SK-N-MC (cell line): ENCODE data around the gene CAMKMT.

Experiments used
- DNase-seq: peaks from one replicate; pipeline ENCODE4 v3.0.0-alpha.2; 2011; ENCODE audit warnings: low read depth, low spot score
- H3K27ac ChIP-seq: fragments of 200-600 bp; sonication (generic); 2 replicates; pipeline ENCODE4 v1.5.1; 2016; ENCODE audit warnings: mixed run types
- H3K36me3 ChIP-seq: fragments of 200-600 bp; sonication (generic); 2 replicates; pipeline ENCODE4 v1.6.1; 2017; ENCODE audit warnings: antibody characterized with exemption, low read length, mixed read lengths; ENCODE audit not compliant: insufficient read depth
- H3K4me3 ChIP-seq: fragments of 200-600 bp; sonication (generic); 2 replicates; pipeline ENCODE4 v1.5.1; 2016
- H3K9ac ChIP-seq: fragments of 200-600 bp; sonication (generic); 2 replicates; pipeline ENCODE4 v1.8.0; 2017; ENCODE audit warnings: mixed run types, mixed read lengths; ENCODE audit not compliant: insufficient read length
- H3K9me3 ChIP-seq: fragments of 200-600 bp; sonication (generic); 2 replicates; pipeline ENCODE4 v1.6.1; 2017; ENCODE audit warnings: low read depth, mild to moderate bottlenecking, antibody characterized with exemption, low read length, moderate library complexity, mixed read lengths
- EZH2 ChIP-seq: fragments of 200-600 bp; sonication (generic); IDR thresholded peaks from one replicate; pipeline ENCODE4 v1.6.1; 2017; ENCODE audit warnings: antibody characterized with exemption
- FOXP2 ChIP-seq: optimal IDR thresholded peaks from 2 replicates; pipeline ENCODE3; 2011; ENCODE audit warnings: mild to moderate bottlenecking, moderate library complexity; ENCODE audit not compliant: insufficient read depth; ENCODE audit errors: extremely low read length, control extremely low read depth
- POLR2AphosphoS5 ChIP-seq: IDR thresholded peaks from 2 replicates; pipeline ENCODE4 v1.6.1; 2012; ENCODE audit warnings: mild to moderate bottlenecking, low read depth, low read length, borderline replicate concordance

Gene CAMKMT

GRCh38 chr2:44771522-44771921, 409.8 kb downstream of the CAMKMT start:
- Histone ChIP-seq H3K36me3 (no peaks in the 10 kb centered on the region), H3K9me3 (no peaks in the 10 kb centered on the region), H3K4me3 (no peak overlapping the region), H3K27ac (no peak overlapping the region), H3K9ac (no peak overlapping the region)
- TF ChIP-seq POLR2AphosphoS5: no peak
- no peak for TF ChIP-seq EZH2
- no peak for TF ChIP-seq FOXP2
- DNase-seq: no peak

GRCh38 chr2:44772131-44772530, 410.4 kb downstream of the CAMKMT start:
- Histone ChIP-seq H3K27ac (no peak overlapping the region), H3K36me3 (no peaks in the 10 kb centered on the region), H3K9me3 (no peaks in the 10 kb centered on the region), H3K4me3 (no peak overlapping the region), H3K9ac (no peak overlapping the region)
- DNase-seq: no peak
- TF ChIP-seq POLR2AphosphoS5 (no peak), EZH2 (no peak), FOXP2 (no peak)

GRCh38 chr2:44772669-44773378, 411.1 kb downstream of the CAMKMT start:
- Histone ChIP-seq H3K27ac (no peak overlapping the region), H3K9ac (no peak overlapping the region), H3K4me3 (no peak overlapping the region), H3K36me3 (no peaks in the 10 kb centered on the region), H3K9me3 (no peaks in the 10 kb centered on the region)
- no peak for DNase-seq
- no peak for TF ChIP-seq POLR2AphosphoS5
- TF ChIP-seq FOXP2: no peak
- TF ChIP-seq EZH2: no peak

- H3K27ac ChIP-seq: no peak overlapping the region
- no peaks in the 10 kb centered on the region for H3K36me3 ChIP-seq
- H3K4me3 ChIP-seq: no peak overlapping the region
- H3K9ac ChIP-seq: no peak overlapping the region
- TF ChIP-seq POLR2AphosphoS5: no peak
- no peak for DNase-seq
- H3K9me3 ChIP-seq: no peaks in the 10 kb centered on the region
Observed at GRCh38 chr2:44774826-44775492, 413.2 kb downstream of the CAMKMT start.

- peak overlapping the region; percentile 62 for H3K4me3 ChIP-seq
- no peak for DNase-seq
Observed at GRCh38 chr2:44777036-44777435, 415.3 kb downstream of the CAMKMT start.

DNA sequence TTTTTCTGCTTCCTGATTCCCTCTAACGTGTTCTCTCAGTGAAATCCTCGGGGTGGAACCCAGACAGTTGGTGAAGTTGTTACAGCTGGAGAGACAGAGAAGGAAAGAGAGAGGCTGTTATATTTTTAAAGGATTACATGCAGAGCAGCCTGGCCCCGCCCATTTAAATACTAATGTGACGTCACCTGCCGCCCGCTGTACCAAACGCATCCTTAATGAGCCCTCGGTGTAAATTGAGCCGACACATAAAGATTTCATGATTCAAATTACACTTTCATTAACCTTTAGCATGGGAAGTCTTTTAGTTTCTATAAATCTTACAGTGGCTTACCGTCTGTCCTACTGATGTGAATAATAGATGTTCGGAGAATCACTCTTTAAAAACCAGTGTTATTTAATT, 415.8 kb downstream of the CAMKMT start:
- TF ChIP-seq POLR2AphosphoS5 (no peak), FOXP2 (no peak), EZH2 (no peak)
- Histone ChIP-seq H3K36me3 (no peaks in the 10 kb centered on the region), H3K9me3 (no peaks in the 10 kb centered on the region), H3K9ac (no peak overlapping the region), H3K27ac (peak overlapping the region; percentile 62; the same call in 1 of the 2 replicates), H3K4me3 (peak overlapping the region; percentile 62)
- DNase-seq: no peak

More at GRCh38 chr2:44777036-44777435, 415.3 kb downstream of the CAMKMT start:
- H3K36me3 ChIP-seq: no peaks in the 10 kb centered on the region
- TF ChIP-seq POLR2AphosphoS5 (no peak), EZH2 (no peak), FOXP2 (no peak)
- peak overlapping the region; percentile 62; the same call in 1 of the 2 replicates for H3K27ac ChIP-seq
- no peak overlapping the region for H3K9ac ChIP-seq
- H3K9me3 ChIP-seq: no peaks in the 10 kb centered on the region

- no peaks in the 10 kb centered on the region for H3K9me3 ChIP-seq
- no peak for DNase-seq
- TF ChIP-seq FOXP2 (no peak), POLR2AphosphoS5 (no peak), EZH2 (no peak)
- H3K36me3 ChIP-seq: no peaks in the 10 kb centered on the region
- peak overlapping the region; percentile 62 for H3K4me3 ChIP-seq
- no peak overlapping the region for H3K9ac ChIP-seq
- no peak overlapping the region for H3K27ac ChIP-seq
Observed at GRCh38 chr2:44778221-44778654, 416.5 kb downstream of the CAMKMT start.

DNA sequence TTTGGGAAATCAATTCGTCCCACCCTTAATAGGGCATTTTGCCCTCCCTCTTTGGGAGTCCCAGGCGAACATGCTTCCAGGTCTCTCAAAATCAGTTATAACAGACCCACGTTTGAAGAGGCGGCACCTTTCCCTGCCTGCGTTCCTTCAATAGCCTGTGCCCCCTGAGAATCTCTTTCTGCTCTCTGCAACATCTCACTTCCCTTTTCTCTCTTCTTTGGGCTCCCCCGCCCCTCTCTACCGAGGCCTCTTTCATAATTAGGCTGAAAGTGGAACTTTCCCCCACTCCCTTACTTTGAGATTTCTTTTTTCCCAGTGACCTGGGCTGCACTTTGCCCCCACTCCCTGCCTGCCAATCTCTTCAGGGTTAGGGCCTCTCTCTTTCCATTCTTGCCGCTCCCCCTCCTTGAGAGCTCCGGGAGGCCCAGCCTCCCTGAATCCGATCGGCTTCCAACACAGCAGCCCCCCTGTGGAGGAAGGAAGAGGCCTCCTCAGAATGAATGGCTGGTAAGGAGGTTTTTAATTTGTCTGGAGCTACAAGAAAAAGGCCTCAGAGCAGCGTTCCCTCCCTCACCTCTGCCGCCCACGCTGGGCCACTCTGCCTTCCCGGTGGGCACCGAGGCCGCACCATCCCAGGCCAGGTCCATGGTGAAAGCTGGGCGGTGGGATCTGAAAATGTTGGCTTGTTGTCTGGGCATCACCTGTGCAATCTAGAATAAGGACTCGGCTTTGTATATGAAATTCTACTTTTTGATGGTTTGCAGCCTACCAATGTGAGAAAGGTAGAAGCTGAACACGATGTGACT, 417.1 kb downstream of the CAMKMT start:
- no peak overlapping the region for H3K27ac ChIP-seq
- TF ChIP-seq FOXP2: no peak
- TF ChIP-seq EZH2: no peak
- no peak for TF ChIP-seq POLR2AphosphoS5
- DNase-seq: no peak
- H3K9me3 ChIP-seq: no peaks in the 10 kb centered on the region
- no peaks in the 10 kb centered on the region for H3K36me3 ChIP-seq
- no peak overlapping the region for H3K9ac ChIP-seq
- peak overlapping the region; percentile 62 for H3K4me3 ChIP-seq
